HG03060 (cell line): ENCODE results near the gene NPIPA1.
"Not testable (repeated sequence)": the region's sequence is repeated elsewhere in the genome, so short reads cannot be mapped to it uniquely, and the experiment has no call there.

Experiments used
- ATAC-seq: cut with Tn5 transposase; IDR thresholded peaks from one replicate; pipeline ENCODE4 v1.9.1; 2021; ENCODE audit warnings: low read depth, moderate number of reproducible peaks; ENCODE audit not compliant: unreplicated experiment

The NPIPA1 gene

GRCh38 chr16:14975418-14976194 lies 38.4 kb downstream of the NPIPA1 start:
- not testable (repeated sequence) for ATAC-seq

GRCh38 chr16:14976971-14977736 lies 39.9 kb downstream of the NPIPA1 start:
- not testable (repeated sequence) for ATAC-seq

GRCh38 chr16:14978281-14978680 lies 41.0 kb downstream of the NPIPA1 start:
- ATAC-seq: not testable (repeated sequence)

- ATAC-seq: not testable (repeated sequence)
Observed at GRCh38 chr16:14978908-14979307, 41.7 kb downstream of the NPIPA1 start.

GRCh38 chr16:14981234-14981633 lies 44.0 kb downstream of the NPIPA1 start:
- ATAC-seq: not testable (repeated sequence)

- ATAC-seq: not testable (repeated sequence)
Observed at GRCh38 chr16:14982521-14982920, 45.3 kb downstream of the NPIPA1 start.

GRCh38 chr16:14988092-14988491 lies 50.8 kb downstream of the NPIPA1 start:
- not testable (repeated sequence) for ATAC-seq

GRCh38 chr16:14988661-14989191 lies 51.5 kb downstream of the NPIPA1 start:
- ATAC-seq: not testable (repeated sequence)

- ATAC-seq: not testable (repeated sequence)
Observed at GRCh38 chr16:14989291-14990281, 52.3 kb downstream of the NPIPA1 start.

- ATAC-seq: not testable (repeated sequence)
Observed at GRCh38 chr16:14993277-14994151, 56.3 kb downstream of the NPIPA1 start.

- not testable (repeated sequence) for ATAC-seq
Observed at GRCh38 chr16:14996702-14997101, 59.5 kb downstream of the NPIPA1 start.

- ATAC-seq: not testable (repeated sequence)
Observed at GRCh38 chr16:14998300-14998699, 61.1 kb downstream of the NPIPA1 start.

GRCh38 chr16:14999845-15000244 lies 62.6 kb downstream of the NPIPA1 start:
- not testable (repeated sequence) for ATAC-seq
